ENCODE data around the gene C11orf65.

DNA sequence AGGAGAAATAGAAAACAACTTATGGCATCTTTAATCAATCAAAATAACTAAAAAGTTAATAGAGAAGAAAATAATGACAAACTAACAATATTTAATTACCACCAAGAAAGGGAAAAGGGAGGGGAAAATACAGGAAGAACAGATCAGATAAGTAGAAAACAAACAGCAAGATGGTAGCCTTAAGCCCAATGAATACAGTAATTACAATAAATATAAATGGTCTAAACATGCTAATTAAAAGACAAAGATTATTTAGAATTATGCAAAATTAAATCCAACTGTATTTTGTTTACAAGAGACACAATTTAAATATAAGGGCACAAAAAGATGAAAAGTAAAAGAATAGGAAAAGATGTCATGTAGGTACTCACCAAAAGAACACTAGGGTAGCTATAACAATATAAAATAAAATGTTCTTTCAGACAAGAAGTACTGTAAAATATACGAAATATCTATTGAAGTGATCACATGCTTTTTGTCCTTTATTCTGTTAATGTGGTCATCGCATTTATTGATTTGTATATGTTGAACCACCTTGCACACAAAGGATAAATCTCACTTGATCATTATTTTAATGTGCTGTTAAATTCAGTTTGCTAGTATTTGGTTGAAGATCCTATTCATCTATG is 14.0 kb downstream of the C11orf65 start:
- TF ChIP-seq GABPA (IDR thresholded peaks at IDR 0.05; ENCODE audit: low read depth), result no peak
- TF ChIP-seq, protein P1, sequence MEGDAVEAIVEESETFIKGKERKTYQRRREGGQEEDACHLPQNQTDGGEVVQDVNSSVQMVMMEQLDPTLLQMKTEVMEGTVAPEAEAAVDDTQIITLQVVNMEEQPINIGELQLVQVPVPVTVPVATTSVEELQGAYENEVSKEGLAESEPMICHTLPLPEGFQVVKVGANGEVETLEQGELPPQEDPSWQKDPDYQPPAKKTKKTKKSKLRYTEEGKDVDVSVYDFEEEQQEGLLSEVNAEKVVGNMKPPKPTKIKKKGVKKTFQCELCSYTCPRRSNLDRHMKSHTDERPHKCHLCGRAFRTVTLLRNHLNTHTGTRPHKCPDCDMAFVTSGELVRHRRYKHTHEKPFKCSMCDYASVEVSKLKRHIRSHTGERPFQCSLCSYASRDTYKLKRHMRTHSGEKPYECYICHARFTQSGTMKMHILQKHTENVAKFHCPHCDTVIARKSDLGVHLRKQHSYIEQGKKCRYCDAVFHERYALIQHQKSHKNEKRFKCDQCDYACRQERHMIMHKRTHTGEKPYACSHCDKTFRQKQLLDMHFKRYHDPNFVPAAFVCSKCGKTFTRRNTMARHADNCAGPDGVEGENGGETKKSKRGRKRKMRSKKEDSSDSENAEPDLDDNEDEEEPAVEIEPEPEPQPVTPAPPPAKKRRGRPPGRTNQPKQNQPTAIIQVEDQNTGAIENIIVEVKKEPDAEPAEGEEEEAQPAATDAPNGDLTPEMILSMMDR (IDR thresholded peaks at IDR 0.05; ENCODE audit: insufficient read depth, low read length), result no peak
- TF ChIP-seq POLR2AphosphoS5 (IDR thresholded peaks at IDR 0.05; ENCODE audit: low read depth), result no peak
- TF ChIP-seq, protein P2, sequence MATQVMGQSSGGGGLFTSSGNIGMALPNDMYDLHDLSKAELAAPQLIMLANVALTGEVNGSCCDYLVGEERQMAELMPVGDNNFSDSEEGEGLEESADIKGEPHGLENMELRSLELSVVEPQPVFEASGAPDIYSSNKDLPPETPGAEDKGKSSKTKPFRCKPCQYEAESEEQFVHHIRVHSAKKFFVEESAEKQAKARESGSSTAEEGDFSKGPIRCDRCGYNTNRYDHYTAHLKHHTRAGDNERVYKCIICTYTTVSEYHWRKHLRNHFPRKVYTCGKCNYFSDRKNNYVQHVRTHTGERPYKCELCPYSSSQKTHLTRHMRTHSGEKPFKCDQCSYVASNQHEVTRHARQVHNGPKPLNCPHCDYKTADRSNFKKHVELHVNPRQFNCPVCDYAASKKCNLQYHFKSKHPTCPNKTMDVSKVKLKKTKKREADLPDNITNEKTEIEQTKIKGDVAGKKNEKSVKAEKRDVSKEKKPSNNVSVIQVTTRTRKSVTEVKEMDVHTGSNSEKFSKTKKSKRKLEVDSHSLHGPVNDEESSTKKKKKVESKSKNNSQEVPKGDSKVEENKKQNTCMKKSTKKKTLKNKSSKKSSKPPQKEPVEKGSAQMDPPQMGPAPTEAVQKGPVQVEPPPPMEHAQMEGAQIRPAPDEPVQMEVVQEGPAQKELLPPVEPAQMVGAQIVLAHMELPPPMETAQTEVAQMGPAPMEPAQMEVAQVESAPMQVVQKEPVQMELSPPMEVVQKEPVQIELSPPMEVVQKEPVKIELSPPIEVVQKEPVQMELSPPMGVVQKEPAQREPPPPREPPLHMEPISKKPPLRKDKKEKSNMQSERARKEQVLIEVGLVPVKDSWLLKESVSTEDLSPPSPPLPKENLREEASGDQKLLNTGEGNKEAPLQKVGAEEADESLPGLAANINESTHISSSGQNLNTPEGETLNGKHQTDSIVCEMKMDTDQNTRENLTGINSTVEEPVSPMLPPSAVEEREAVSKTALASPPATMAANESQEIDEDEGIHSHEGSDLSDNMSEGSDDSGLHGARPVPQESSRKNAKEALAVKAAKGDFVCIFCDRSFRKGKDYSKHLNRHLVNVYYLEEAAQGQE (IDR thresholded peaks at IDR 0.05; ENCODE audit: insufficient replicate concordance, low read depth), result no peak

Measured in HL-60 (cell line).